Measurements from ENCODE around the gene DCAF6. TPM values are rescaled to one million over a fixed set of nuclear protein-coding genes. Genes with fewer than 3 reads are reported as not detected.

DCAF6 gene
- total RNA-seq, 2 experiments from 2014 or later, result 21.2 to 25.0 TPM

GRCh38 chr1:167940264-167940663 lies 3.8 kb downstream of the DCAF6 start:
- no peak for DNase-seq
- Mint-ChIP-seq H3K36me3 (peaks cover 16% of the 10 kb centered on the region), H3K4me3 (no peak overlapping the region), H3K27ac (no peak overlapping the region), H3K4me1 (ENCODE audit: low read depth) (peaks cover 17% of the 10 kb centered on the region), H3K9me3 (peaks cover 4% of the 10 kb centered on the region), H3K27me3 (no peaks in the 10 kb centered on the region)
- ChIA-PET POLR2A (no interaction called here), CTCF (no interaction called here)
- intact Hi-C loops (cut with micrococcal nuclease), result no loop called here

- no peak for DNase-seq
- Mint-ChIP-seq H3K27ac (no peak overlapping the region), H3K9me3 (peaks cover 4% of the 10 kb centered on the region), H3K27me3 (no peaks in the 10 kb centered on the region), H3K36me3 (peaks cover 8% of the 10 kb centered on the region), H3K4me1 (ENCODE audit: low read depth) (peaks cover 30% of the 10 kb centered on the region), H3K4me3 (no peak overlapping the region)
- POLR2A ChIA-PET, result no interaction called here
- intact Hi-C loops (cut with micrococcal nuclease), result no loop called here
- CTCF ChIA-PET, result no interaction called here
Observed at GRCh38 chr1:167943541-167943940, 7.1 kb downstream of the DCAF6 start.

- CTCF ChIA-PET, result interaction anchor here (0.6 kb wide), 1 partner anchor 146 kb away, joined by 3 read pairs; no protein-coding TSS in a partner anchor
- intact Hi-C loops (cut with micrococcal nuclease), result no loop called here
Observed at GRCh38 chr1:167947733-167948132, 11.2 kb downstream of the DCAF6 start.

GRCh38 chr1:167949785-167950184 lies 13.3 kb downstream of the DCAF6 start:
- Mint-ChIP-seq H3K27ac (no peak overlapping the region), H3K4me1 (ENCODE audit: low read depth) (peaks cover 35% of the 10 kb centered on the region), H3K27me3 (no peaks in the 10 kb centered on the region), H3K36me3 (peaks cover 18% of the 10 kb centered on the region), H3K9me3 (no peaks in the 10 kb centered on the region), H3K4me3 (no peak overlapping the region)
- intact Hi-C loops (cut with micrococcal nuclease), result no loop called here
- CTCF ChIA-PET, result no interaction called here
- POLR2A ChIA-PET, result no interaction called here
- no peak for DNase-seq

More at GRCh38 chr1:167947733-167948132, 11.2 kb downstream of the DCAF6 start:
- Mint-ChIP-seq H3K27ac (no peak overlapping the region), H3K4me3 (no peak overlapping the region), H3K4me1 (ENCODE audit: low read depth) (peaks cover 35% of the 10 kb centered on the region), H3K9me3 (peaks cover 4% of the 10 kb centered on the region), H3K27me3 (no peaks in the 10 kb centered on the region), H3K36me3 (peaks cover 15% of the 10 kb centered on the region)
- DNase-seq, result no peak
- POLR2A ChIA-PET, result no interaction called here

- DNase-seq, result no peak
- Mint-ChIP-seq H3K9me3 (no peaks in the 10 kb centered on the region), H3K4me3 (no peak overlapping the region), H3K4me1 (ENCODE audit: low read depth) (peaks cover 30% of the 10 kb centered on the region), H3K27ac (no peak overlapping the region), H3K27me3 (no peaks in the 10 kb centered on the region), H3K36me3 (peaks cover 23% of the 10 kb centered on the region)
- ChIA-PET CTCF (no interaction called here), POLR2A (no interaction called here)
- intact Hi-C loops (cut with micrococcal nuclease), result no loop called here
Observed at GRCh38 chr1:167950569-167950968, 14.1 kb downstream of the DCAF6 start.

GRCh38 chr1:167955915-167956314 lies 19.4 kb downstream of the DCAF6 start:
- peaks cover 22% of the 10 kb centered on the region for H3K36me3 Mint-ChIP-seq
- intact Hi-C loops (cut with micrococcal nuclease), result no loop called here
- no peak for DNase-seq
- no peaks in the 10 kb centered on the region for H3K27me3 Mint-ChIP-seq
- H3K27ac Mint-ChIP-seq, result no peak overlapping the region
- ChIA-PET POLR2A (no interaction called here), CTCF (no interaction called here)
- no peaks in the 10 kb centered on the region for H3K9me3 Mint-ChIP-seq
- H3K4me3 Mint-ChIP-seq, result no peak overlapping the region
- H3K4me1 Mint-ChIP-seq (ENCODE audit: low read depth), result peaks cover 18% of the 10 kb centered on the region

- CTCF ChIA-PET, result interaction anchor here (0.7 kb wide), 1 partner anchor 125 kb away, joined by 3 read pairs; no protein-coding TSS in a partner anchor
- POLR2A ChIA-PET, result no interaction called here
- H3K27ac Mint-ChIP-seq, result no peak overlapping the region
- H3K4me3 Mint-ChIP-seq, result no peak overlapping the region
- DNase-seq, result no peak
- intact Hi-C loops (cut with micrococcal nuclease), result no loop called here
- no peaks in the 10 kb centered on the region for H3K27me3 Mint-ChIP-seq
- H3K4me1 Mint-ChIP-seq (ENCODE audit: low read depth), result peaks cover 17% of the 10 kb centered on the region
- no peaks in the 10 kb centered on the region for H3K9me3 Mint-ChIP-seq
- peaks cover 26% of the 10 kb centered on the region for H3K36me3 Mint-ChIP-seq
Observed at GRCh38 chr1:167957710-167958109, 21.2 kb downstream of the DCAF6 start.

GRCh38 chr1:167964646-167965045 lies 28.2 kb downstream of the DCAF6 start:
- Mint-ChIP-seq H3K36me3 (peaks cover 21% of the 10 kb centered on the region), H3K4me1 (ENCODE audit: low read depth) (no peaks in the 10 kb centered on the region), H3K27ac (no peak overlapping the region), H3K4me3 (no peak overlapping the region), H3K9me3 (no peaks in the 10 kb centered on the region), H3K27me3 (no peaks in the 10 kb centered on the region)
- ChIA-PET CTCF (no interaction called here), POLR2A (no interaction called here)
- DNase-seq, result no peak
- intact Hi-C loops (cut with micrococcal nuclease), result no loop called here

GRCh38 chr1:167966050-167966449 lies 29.6 kb downstream of the DCAF6 start:
- Mint-ChIP-seq H3K27ac (no peak overlapping the region), H3K36me3 (peaks cover 21% of the 10 kb centered on the region), H3K9me3 (no peaks in the 10 kb centered on the region), H3K27me3 (no peaks in the 10 kb centered on the region), H3K4me3 (no peak overlapping the region), H3K4me1 (ENCODE audit: low read depth) (no peaks in the 10 kb centered on the region)
- intact Hi-C loops (cut with micrococcal nuclease), result no loop called here
- DNase-seq, result no peak
- ChIA-PET POLR2A (no interaction called here), CTCF (no interaction called here)

GRCh38 chr1:167968569-167968968 lies 32.1 kb downstream of the DCAF6 start:
- POLR2A ChIA-PET, result no interaction called here
- intact Hi-C loops (cut with micrococcal nuclease), result no loop called here
- CTCF ChIA-PET, result no interaction called here
- Mint-ChIP-seq H3K9me3 (no peaks in the 10 kb centered on the region), H3K4me3 (no peak overlapping the region), H3K36me3 (peaks cover 13% of the 10 kb centered on the region), H3K4me1 (ENCODE audit: low read depth) (no peaks in the 10 kb centered on the region), H3K27ac (no peak overlapping the region), H3K27me3 (no peaks in the 10 kb centered on the region)
- no peak for DNase-seq

- peaks cover 29% of the 10 kb centered on the region for H3K36me3 Mint-ChIP-seq
Observed at GRCh38 chr1:167973832-167974231, 37.3 kb downstream of the DCAF6 start.

GRCh38 chr1:167974698-167975097 lies 38.2 kb downstream of the DCAF6 start:
- intact Hi-C loops (cut with micrococcal nuclease), result no loop called here
- Mint-ChIP-seq H3K27me3 (no peaks in the 10 kb centered on the region), H3K36me3 (peaks cover 30% of the 10 kb centered on the region), H3K4me3 (no peak overlapping the region), H3K27ac (no peak overlapping the region), H3K4me1 (ENCODE audit: low read depth) (no peaks in the 10 kb centered on the region), H3K9me3 (no peaks in the 10 kb centered on the region)
- CTCF ChIA-PET, result no interaction called here
- DNase-seq, result no peak
- POLR2A ChIA-PET, result no interaction called here

More at GRCh38 chr1:167973832-167974231, 37.3 kb downstream of the DCAF6 start:
- H3K9me3 Mint-ChIP-seq, result no peaks in the 10 kb centered on the region
- H3K4me3 Mint-ChIP-seq, result no peak overlapping the region
- ChIA-PET POLR2A (no interaction called here), CTCF (no interaction called here)
- intact Hi-C loops (cut with micrococcal nuclease), result no loop called here
- H3K27ac Mint-ChIP-seq, result no peak overlapping the region
- H3K4me1 Mint-ChIP-seq (ENCODE audit: low read depth), result no peaks in the 10 kb centered on the region
- no peaks in the 10 kb centered on the region for H3K27me3 Mint-ChIP-seq
- DNase-seq, result no peak

GRCh38 chr1:167977245-167977644 lies 40.8 kb downstream of the DCAF6 start:
- H3K4me1 Mint-ChIP-seq (ENCODE audit: low read depth), result no peaks in the 10 kb centered on the region
- POLR2A ChIA-PET, result no interaction called here
- peaks cover 38% of the 10 kb centered on the region for H3K36me3 Mint-ChIP-seq
- H3K27ac Mint-ChIP-seq, result no peak overlapping the region
- CTCF ChIA-PET, result no interaction called here
- no peak overlapping the region for H3K4me3 Mint-ChIP-seq
- H3K9me3 Mint-ChIP-seq, result no peaks in the 10 kb centered on the region
- H3K27me3 Mint-ChIP-seq, result no peaks in the 10 kb centered on the region
- intact Hi-C loops (cut with micrococcal nuclease), result no loop called here
- DNase-seq, result no peak

- intact Hi-C loops (cut with micrococcal nuclease), result no loop called here
- H3K9me3 Mint-ChIP-seq, result no peaks in the 10 kb centered on the region
- ChIA-PET POLR2A (no interaction called here), CTCF (no interaction called here)
- no peak overlapping the region for H3K27ac Mint-ChIP-seq
- H3K27me3 Mint-ChIP-seq, result no peaks in the 10 kb centered on the region
- H3K4me1 Mint-ChIP-seq (ENCODE audit: low read depth), result no peaks in the 10 kb centered on the region
- H3K4me3 Mint-ChIP-seq, result no peak overlapping the region
- peaks cover 23% of the 10 kb centered on the region for H3K36me3 Mint-ChIP-seq
- DNase-seq, result no peak
Observed at GRCh38 chr1:167981933-167982332, 45.5 kb downstream of the DCAF6 start.
